Measurements from ENCODE around the gene AGO4.
A peak's percentile ranks its signal among the peaks of the same experiment; 100 is the strongest.

Gene AGO4

GRCh38 chr1:35838693-35839245 is 31.0 kb downstream of the AGO4 start:
- H3K4me3 Mint-ChIP-seq, result no peak overlapping the region
- H3K9me3 Mint-ChIP-seq, result no peaks in the 10 kb centered on the region
- no peaks in the 10 kb centered on the region for H3K27me3 Mint-ChIP-seq
- intact Hi-C loops (cut with micrococcal nuclease), result no loop called here
- H3K36me3 Mint-ChIP-seq (ENCODE audit: low read depth), result peaks cover 100% of the 10 kb centered on the region
- H3K27ac Mint-ChIP-seq, result peak overlapping the region; percentile 53
- H3K4me1 Mint-ChIP-seq (ENCODE audit: low read depth), result peaks cover 20% of the 10 kb centered on the region

- H3K27me3 Mint-ChIP-seq, result no peaks in the 10 kb centered on the region
- no peaks in the 10 kb centered on the region for H3K9me3 Mint-ChIP-seq
- H3K27ac Mint-ChIP-seq, result no peak overlapping the region
- no peak overlapping the region for H3K4me3 Mint-ChIP-seq
- intact Hi-C loops (cut with micrococcal nuclease), result no loop called here
- peaks cover 7% of the 10 kb centered on the region for H3K4me1 Mint-ChIP-seq (ENCODE audit: low read depth)
- peaks cover 68% of the 10 kb centered on the region for H3K36me3 Mint-ChIP-seq (ENCODE audit: low read depth)
These were observed 37.0 kb downstream of the AGO4 start for GRCh38 chr1:35844826-35845225.

- Mint-ChIP-seq H3K27me3 (no peaks in the 10 kb centered on the region), H3K9me3 (no peaks in the 10 kb centered on the region), H3K4me1 (ENCODE audit: low read depth) (peaks cover 7% of the 10 kb centered on the region), H3K36me3 (ENCODE audit: low read depth) (peaks cover 68% of the 10 kb centered on the region), H3K27ac (no peak overlapping the region), H3K4me3 (no peak overlapping the region)
- intact Hi-C loops (cut with micrococcal nuclease), result no loop called here
These were observed 38.0 kb downstream of the AGO4 start for GRCh38 chr1:35845766-35846165.

GRCh38 chr1:35847935-35848565 is 40.2 kb downstream of the AGO4 start:
- peaks cover 68% of the 10 kb centered on the region for H3K36me3 Mint-ChIP-seq (ENCODE audit: low read depth)
- intact Hi-C loops (cut with micrococcal nuclease), result no loop called here
- no peak overlapping the region for H3K27ac Mint-ChIP-seq
- H3K4me1 Mint-ChIP-seq (ENCODE audit: low read depth), result peaks cover 7% of the 10 kb centered on the region
- H3K4me3 Mint-ChIP-seq, result no peak overlapping the region
- H3K27me3 Mint-ChIP-seq, result no peaks in the 10 kb centered on the region
- H3K9me3 Mint-ChIP-seq, result no peaks in the 10 kb centered on the region

- H3K4me1 Mint-ChIP-seq (ENCODE audit: low read depth), result peaks cover 7% of the 10 kb centered on the region
- H3K9me3 Mint-ChIP-seq, result no peaks in the 10 kb centered on the region
- no peak overlapping the region for H3K4me3 Mint-ChIP-seq
- peaks cover 68% of the 10 kb centered on the region for H3K36me3 Mint-ChIP-seq (ENCODE audit: low read depth)
- no peak overlapping the region for H3K27ac Mint-ChIP-seq
- H3K27me3 Mint-ChIP-seq, result no peaks in the 10 kb centered on the region
- intact Hi-C loops (cut with micrococcal nuclease), result no loop called here
These were observed 42.2 kb downstream of the AGO4 start for GRCh38 chr1:35850051-35850450.

- no peaks in the 10 kb centered on the region for H3K9me3 Mint-ChIP-seq
These were observed 42.9 kb downstream of the AGO4 start for GRCh38 chr1:35850716-35851115.

GRCh38 chr1:35851132-35851869 is 43.5 kb downstream of the AGO4 start:
- H3K4me3 Mint-ChIP-seq, result no peak overlapping the region
- no peak overlapping the region for H3K27ac Mint-ChIP-seq
- H3K9me3 Mint-ChIP-seq, result no peaks in the 10 kb centered on the region
- H3K4me1 Mint-ChIP-seq (ENCODE audit: low read depth), result peaks cover 7% of the 10 kb centered on the region
- intact Hi-C loops (cut with micrococcal nuclease), result no loop called here
- no peaks in the 10 kb centered on the region for H3K27me3 Mint-ChIP-seq
- H3K36me3 Mint-ChIP-seq (ENCODE audit: low read depth), result peaks cover 68% of the 10 kb centered on the region

More at GRCh38 chr1:35850716-35851115, 42.9 kb downstream of the AGO4 start:
- H3K4me1 Mint-ChIP-seq (ENCODE audit: low read depth), result peaks cover 7% of the 10 kb centered on the region
- H3K27ac Mint-ChIP-seq, result no peak overlapping the region
- no peaks in the 10 kb centered on the region for H3K27me3 Mint-ChIP-seq
- no peak overlapping the region for H3K4me3 Mint-ChIP-seq
- intact Hi-C loops (cut with micrococcal nuclease), result no loop called here
- peaks cover 68% of the 10 kb centered on the region for H3K36me3 Mint-ChIP-seq (ENCODE audit: low read depth)

GRCh38 chr1:35852241-35852640 is 44.4 kb downstream of the AGO4 start:
- Mint-ChIP-seq H3K4me3 (no peak overlapping the region), H3K4me1 (ENCODE audit: low read depth) (peaks cover 7% of the 10 kb centered on the region), H3K36me3 (ENCODE audit: low read depth) (peaks cover 71% of the 10 kb centered on the region), H3K27ac (no peak overlapping the region), H3K9me3 (no peaks in the 10 kb centered on the region), H3K27me3 (no peaks in the 10 kb centered on the region)
- intact Hi-C loops (cut with micrococcal nuclease), result no loop called here

GRCh38 chr1:35854989-35855700 is 47.3 kb downstream of the AGO4 start:
- no peaks in the 10 kb centered on the region for H3K9me3 Mint-ChIP-seq
- H3K4me1 Mint-ChIP-seq (ENCODE audit: low read depth), result peaks cover 2% of the 10 kb centered on the region
- no peak overlapping the region for H3K4me3 Mint-ChIP-seq
- H3K27ac Mint-ChIP-seq, result no peak overlapping the region
- no peaks in the 10 kb centered on the region for H3K27me3 Mint-ChIP-seq
- intact Hi-C loops (cut with micrococcal nuclease), result no loop called here
- peaks cover 74% of the 10 kb centered on the region for H3K36me3 Mint-ChIP-seq (ENCODE audit: low read depth)

GRCh38 chr1:35856964-35857363 is 49.1 kb downstream of the AGO4 start:
- H3K27ac Mint-ChIP-seq, result no peak overlapping the region
- H3K4me1 Mint-ChIP-seq (ENCODE audit: low read depth), result peaks cover 20% of the 10 kb centered on the region
- no peaks in the 10 kb centered on the region for H3K27me3 Mint-ChIP-seq
- intact Hi-C loops (cut with micrococcal nuclease), result no loop called here
- H3K4me3 Mint-ChIP-seq, result no peak overlapping the region
- H3K9me3 Mint-ChIP-seq, result no peaks in the 10 kb centered on the region
- H3K36me3 Mint-ChIP-seq (ENCODE audit: low read depth), result peaks cover 70% of the 10 kb centered on the region

- peaks cover 63% of the 10 kb centered on the region for H3K36me3 Mint-ChIP-seq (ENCODE audit: low read depth)
- H3K27me3 Mint-ChIP-seq, result no peaks in the 10 kb centered on the region
- no peaks in the 10 kb centered on the region for H3K9me3 Mint-ChIP-seq
- intact Hi-C loops (cut with micrococcal nuclease), result no loop called here
- no peak overlapping the region for H3K4me3 Mint-ChIP-seq
- H3K4me1 Mint-ChIP-seq (ENCODE audit: low read depth), result peaks cover 26% of the 10 kb centered on the region
- H3K27ac Mint-ChIP-seq, result no peak overlapping the region
These were observed 50.0 kb downstream of the AGO4 start for GRCh38 chr1:35857830-35858229.

- Mint-ChIP-seq H3K9me3 (no peaks in the 10 kb centered on the region), H3K27me3 (no peaks in the 10 kb centered on the region), H3K36me3 (ENCODE audit: low read depth) (peaks cover 35% of the 10 kb centered on the region), H3K4me1 (ENCODE audit: low read depth) (peaks cover 49% of the 10 kb centered on the region), H3K4me3 (no peak overlapping the region), H3K27ac (peak overlapping the region; percentile 47)
- intact Hi-C loops (cut with micrococcal nuclease), result no loop called here
These were observed 52.9 kb downstream of the AGO4 start for GRCh38 chr1:35860696-35861095.

- H3K9me3 Mint-ChIP-seq, result no peaks in the 10 kb centered on the region
- peaks cover 54% of the 10 kb centered on the region for H3K4me1 Mint-ChIP-seq (ENCODE audit: low read depth)
- peaks cover 25% of the 10 kb centered on the region for H3K36me3 Mint-ChIP-seq (ENCODE audit: low read depth)
- no peaks in the 10 kb centered on the region for H3K27me3 Mint-ChIP-seq
- no peak overlapping the region for H3K4me3 Mint-ChIP-seq
- intact Hi-C loops (cut with micrococcal nuclease), result no loop called here
- no peak overlapping the region for H3K27ac Mint-ChIP-seq
These were observed 55.3 kb downstream of the AGO4 start for GRCh38 chr1:35863136-35863535.

Data from dendritic cell treated with granulocyte-macrophage colony-stimulating factor and Interleukin-4, amounts not matched to agents 40 ng/mL and 50 ng/mL, for 4 days (primary cell).